HCT116 (cell line): ENCODE results near the gene ORM1. TPM values are rescaled to one million over a fixed set of nuclear protein-coding genes. Genes with fewer than 3 reads are reported as not detected.

Source experiments
- ATAC-seq: fragments of 200-7000 bp; cut with Tn5 transposase; 2 replicates; pipeline ENCODE4 v1.9.1; 2020; ENCODE audit warnings: mild to moderate bottlenecking, moderate library complexity
- BruUV-seq: library from RNA; stranded (reverse); fragments of 400-500 nt; replicated peaks from 2 replicates; lab custom pipeline; 2021; lab: Mats Ljungman, UMichigan
- CTCF ChIA-PET: fragments of 300-600 bp; sonication (Branson Sonifier 250); formaldehyde crosslinking; loops from one replicate; lab custom pipeline; 2021; ENCODE audit warnings: antibody characterized with exemption; lab: Charles Lee
- POLR2A ChIA-PET: fragments of 300-600, 350-600 bp; sonication (Branson Sonifier 250); formaldehyde crosslinking; loops from one replicate; lab custom pipeline; 2021; ENCODE audit warnings: antibody characterized with exemption; lab: Charles Lee
- RAD21 ChIA-PET, 2 experiments: fragments of 300-600 bp; sonication (Branson Sonifier 250); formaldehyde crosslinking; loops; one replicate each; lab custom pipeline; 2023; ENCODE audit warnings: low total read pairs in 2 of 2; ENCODE audit not compliant: uncharacterized antibody in 2 of 2, unreplicated experiment in 2 of 2, low non-redundant PET in 1 of 2; lab: Charles Lee
- DNase-seq: peaks from one replicate; pipeline ENCODE4 v3.0.0-alpha.2; 2010; ENCODE audit warnings: low read depth, low spot score
- H2AFZ ChIP-seq: fragments of 200-600 bp; shearing (Covaris generic), sonication (generic); 2 replicates; pipeline ENCODE4 v1.6.1; 2017; ENCODE audit warnings: low read depth, mixed run types, mixed read lengths, antibody characterized with exemption, low read length; ENCODE audit not compliant: poor library complexity, severe bottlenecking
- H3K27ac ChIP-seq: 2 replicates; pipeline ENCODE4 v1.5.1; 2012; ENCODE audit warnings: low read depth, low read length
- H3K27me3 ChIP-seq: fragments of 200-600 bp; sonication (generic); 2 replicates; pipeline ENCODE4 v1.6.1; 2016; ENCODE audit warnings: mixed run types, low read length, mixed read lengths; ENCODE audit not compliant: insufficient read depth
- H3K36me3 ChIP-seq, 2 experiments: fragments of 200-500 bp in 1 of 2; fragments of 200-600 bp in 1 of 2; sonication (Bioruptor generic) in 1 of 2; sonication (generic) in 1 of 2; 2 replicates each; pipeline versions ENCODE4 v1.5.1 to v1.6.1; 2014 to 2016; ENCODE audit warnings: low read length in 2 of 2, inconsistent platforms in 1 of 2, mixed read lengths in 1 of 2, mixed run types in 1 of 2; ENCODE audit not compliant: insufficient read depth in 2 of 2, control insufficient read depth in 1 of 2
- H3K4me1 ChIP-seq, 2 experiments: fragments of 200-600 bp in 1 of 2; sonication (generic) in 1 of 2; 2 replicates each; pipeline versions ENCODE4 v1.5.1 to v1.6.1; 2012 to 2017; ENCODE audit warnings: low read length in 2 of 2, inconsistent platforms in 1 of 2, mild to moderate bottlenecking in 1 of 2, mixed read lengths in 1 of 2, mixed run types in 1 of 2, moderate library complexity in 1 of 2; ENCODE audit not compliant: insufficient read depth in 2 of 2, control insufficient read depth in 1 of 2
- H3K4me2 ChIP-seq: fragments of 200-600 bp; sonication (generic); 2 replicates; pipeline ENCODE4 v1.6.1; 2017; ENCODE audit warnings: mixed run types, low read length, mixed read lengths
- H3K4me3 ChIP-seq, 2 experiments: fragments of 200-600 bp in 1 of 2; sonication (generic) in 1 of 2; replicated peaks in 1 of 2; 2 replicates each; pipeline ENCODE4 v1.5.1; 2011 to 2016; ENCODE audit warnings: low read length in 2 of 2, control low read depth in 1 of 2, low read depth in 1 of 2, mild to moderate bottlenecking in 1 of 2, mixed read lengths in 1 of 2, mixed run types in 1 of 2
- H3K79me2 ChIP-seq: fragments of 200-600 bp; sonication (generic); 2 replicates; pipeline ENCODE4 v1.6.1; 2017; ENCODE audit warnings: mild to moderate bottlenecking, mixed run types, low read length, moderate library complexity, mixed read lengths; ENCODE audit not compliant: insufficient read depth
- H3K9ac ChIP-seq: fragments of 200-600 bp; sonication (generic); 2 replicates; pipeline ENCODE4 v1.6.1; 2016; ENCODE audit warnings: low read length, mixed read lengths
- H3K9me2 ChIP-seq: fragments of 200-600 bp; sonication (generic), shearing (Covaris generic); 2 replicates; pipeline ENCODE4 v1.6.1; 2017; ENCODE audit warnings: mixed run types, mild to moderate bottlenecking, moderate library complexity; ENCODE audit not compliant: insufficient read depth
- H3K9me3 ChIP-seq, 2 experiments: fragments of 200-500 bp in 1 of 2; fragments of 200-600 bp in 1 of 2; sonication (Bioruptor generic) in 1 of 2; sonication (generic) in 1 of 2; 2 replicates each; pipeline ENCODE4 v1.6.1; 2014 to 2017; ENCODE audit warnings: low read length in 2 of 2, mixed read lengths in 2 of 2, inconsistent platforms in 1 of 2, low read depth in 1 of 2, mild to moderate bottlenecking in 1 of 2, mixed run types in 1 of 2, moderate library complexity in 1 of 2; ENCODE audit not compliant: control insufficient read depth in 1 of 2, insufficient read depth in 1 of 2
- H4K20me1 ChIP-seq: fragments of 200-600 bp; sonication (generic), shearing (Covaris generic); 2 replicates; pipeline ENCODE4 v1.6.1; 2017; ENCODE audit warnings: mixed run types, mild to moderate bottlenecking, moderate library complexity; ENCODE audit not compliant: insufficient read depth
- ATF3 ChIP-seq: IDR thresholded peaks from 2 replicates; pipeline ENCODE4 v1.6.1; 2012
- CBX3 ChIP-seq: IDR thresholded peaks from 2 replicates; pipeline ENCODE4 v1.6.1; 2012; ENCODE audit warnings: low read depth
- CTCF ChIP-seq, 3 experiments: fragments of 200-600 bp in 1 of 3; sonication (generic) in 1 of 3; IDR thresholded peaks in 2 of 3; conservative IDR thresholded peaks in 1 of 3; 2 replicates each; pipeline ENCODE4 v1.5.1; 2012 to 2017; ENCODE audit warnings: low read depth in 2 of 3, low read length in 2 of 3, antibody characterized with exemption in 1 of 3, borderline replicate concordance in 1 of 3, control low read depth in 1 of 3, mild to moderate bottlenecking in 1 of 3, mixed read lengths in 1 of 3, mixed run types in 1 of 3, moderate library complexity in 1 of 3; ENCODE audit not compliant: insufficient read depth in 1 of 3
- EGR1 ChIP-seq: IDR thresholded peaks from 2 replicates; pipeline ENCODE4 v1.6.1; 2012; ENCODE audit warnings: low read depth
- JUND ChIP-seq: IDR thresholded peaks from 2 replicates; pipeline ENCODE4 v1.6.1; 2012
- MAX ChIP-seq: IDR thresholded peaks from 2 replicates; pipeline ENCODE4 v1.6.1; 2012
- POLR2AphosphoS5 ChIP-seq: IDR thresholded peaks from 2 replicates; pipeline ENCODE4 v1.6.1; 2011; ENCODE audit warnings: mild to moderate bottlenecking, low read depth, low read length, moderate library complexity
- RAD21 ChIP-seq: IDR thresholded peaks from 2 replicates; pipeline ENCODE4 v1.6.1; 2012; ENCODE audit warnings: low read depth, mild to moderate bottlenecking
- SIN3A ChIP-seq: IDR thresholded peaks from 2 replicates; pipeline ENCODE4 v1.6.1; 2012; ENCODE audit warnings: low read depth
- SP1 ChIP-seq: IDR thresholded peaks from 2 replicates; pipeline ENCODE4 v1.6.1; 2012; ENCODE audit warnings: low read depth
- SRF ChIP-seq: IDR thresholded peaks from 2 replicates; pipeline ENCODE4 v1.6.1; 2012; ENCODE audit warnings: low read depth
- YY1 ChIP-seq: IDR thresholded peaks from 2 replicates; pipeline ENCODE4 v1.6.1; 2011; ENCODE audit warnings: low read length, low read depth, moderate library complexity, mild to moderate bottlenecking; ENCODE audit not compliant: insufficient replicate concordance; ENCODE audit errors: extremely low read depth
- ZNF274 ChIP-seq: fragments of 200-500 bp; sonication (Bioruptor generic); IDR thresholded peaks from 2 replicates; pipeline ENCODE4 v1.6.1; 2014; ENCODE audit warnings: mild to moderate bottlenecking, low read depth, low read length, inconsistent platforms
- intact Hi-C: fragments of 100-400 bp; cut with micrococcal nuclease; formaldehyde crosslinking; loops from 2 replicates; pipeline ENCODE4 v1.10.0; 2022
- total RNA-seq: library from RNA; stranded (reverse); gene quantifications from one replicate; pipeline ENCODE4 v1.2.1, GENCODE V29; 2021; ENCODE audit not compliant: unreplicated experiment

The ORM1 gene
- total RNA-seq, 1 experiment from 2014 or later: 5.6 TPM

GRCh38 chr9:114291886-114292590, 30.9 kb upstream of the ORM1 start (continued):
- no peak for TF ChIP-seq RAD21

- TF ChIP-seq SIN3A (no peak), SRF (no peak), MAX (no peak), CBX3 (no peak), SP1 (no peak), CTCF (IDR thresholded peaks at IDR 0.05 in 2 of 3, conservative IDR thresholded peaks at IDR 0.05 in 1 of 3; ENCODE audit: borderline replicate concordance in 1 of 3, insufficient read depth in 1 of 3, low read depth in 2 of 3, low read length in 2 of 3) (no peak), POLR2AphosphoS5 (no peak), EGR1 (no peak), RAD21 (no peak), ZNF274 (no peak), YY1 (no peak), JUND (no peak), ATF3 (no peak)
- H4K20me1 ChIP-seq: no peaks in the 10 kb centered on the region
- ChIA-PET CTCF (interaction anchor here (5.4 kb wide), 1 partner anchor 187 kb away, joined by 120 read pairs; no protein-coding TSS in a partner anchor), RAD21 (no interaction called here), POLR2A (interaction anchor here (0.7 kb wide), 1 partner anchor 443 kb away, joined by 4 read pairs; no protein-coding TSS in a partner anchor)
- no peak overlapping the region for H3K9ac ChIP-seq
- no peak for ATAC-seq
- no peak overlapping the region for H3K4me3 ChIP-seq
- BruUV-seq: no TSS peak
- no peak for DNase-seq
- no peak overlapping the region for H3K4me2 ChIP-seq
- H3K9me2 ChIP-seq: no peaks in the 10 kb centered on the region
- H3K79me2 ChIP-seq: no peaks in the 10 kb centered on the region
- H3K36me3 ChIP-seq: peaks cover 0 to 8% of the 10 kb centered on the region in 2 experiments; a peak in 1 of 4 replicates
- no peaks in the 10 kb centered on the region for H3K4me1 ChIP-seq
- H3K9me3 ChIP-seq: no peaks in the 10 kb centered on the region
- no peak overlapping the region for H2AFZ ChIP-seq
- intact Hi-C loops: loop anchor here (5.0 kb wide), 1 partner anchor 557 kb away; no protein-coding TSS in a partner anchor
- no peak overlapping the region for H3K27ac ChIP-seq
- H3K27me3 ChIP-seq: no peaks in the 10 kb centered on the region
Measured at GRCh38 chr9:114294664-114295063, 28.2 kb upstream of the ORM1 start.
